Measurements from ENCODE around the gene CRISPLD2.

CRISPLD2 gene

GRCh38 chr16:84876873-84877606 lies 57.3 kb downstream of the CRISPLD2 start:
- no peak overlapping the region for H3K4me3 ChIP-seq (ENCODE audit: low read depth, low read length)
- TF ChIP-seq CTCF (IDR thresholded peaks at IDR 0.05; ENCODE audit: borderline replicate concordance, insufficient read depth, low read depth, low read length) = no peak

- TF ChIP-seq CTCF (IDR thresholded peaks at IDR 0.05; ENCODE audit: borderline replicate concordance, insufficient read depth, low read depth, low read length) = no peak
- no peak overlapping the region for H3K4me3 ChIP-seq (ENCODE audit: low read depth, low read length)
Observed at GRCh38 chr16:84878770-84879169, 59.0 kb downstream of the CRISPLD2 start.

GRCh38 chr16:84879569-84880487 lies 60.0 kb downstream of the CRISPLD2 start:
- no peak for TF ChIP-seq CTCF (IDR thresholded peaks at IDR 0.05; ENCODE audit: borderline replicate concordance, insufficient read depth, low read depth, low read length)
- no peak overlapping the region for H3K4me3 ChIP-seq (ENCODE audit: low read depth, low read length)

- TF ChIP-seq CTCF (IDR thresholded peaks at IDR 0.05; ENCODE audit: borderline replicate concordance, insufficient read depth, low read depth, low read length) = no peak
- no peak overlapping the region for H3K4me3 ChIP-seq (ENCODE audit: low read depth, low read length)
Observed at GRCh38 chr16:84881702-84882521, 62.1 kb downstream of the CRISPLD2 start.

- TF ChIP-seq CTCF (IDR thresholded peaks at IDR 0.05; ENCODE audit: borderline replicate concordance, insufficient read depth, low read depth, low read length) = no peak
- H3K4me3 ChIP-seq (ENCODE audit: low read depth, low read length) = no peak overlapping the region
Observed at GRCh38 chr16:84883301-84883700, 63.5 kb downstream of the CRISPLD2 start.

- no peak overlapping the region for H3K4me3 ChIP-seq (ENCODE audit: low read depth, low read length)
- no peak for TF ChIP-seq CTCF (IDR thresholded peaks at IDR 0.05; ENCODE audit: borderline replicate concordance, insufficient read depth, low read depth, low read length)
Observed at GRCh38 chr16:84884246-84884595, 64.4 kb downstream of the CRISPLD2 start.

Data from GM12875 (cell line).